Limb (tissue), 2 donors: ENCODE measurements around the gene TUBB1.

Source experiments
- DNase-seq, 2 donors: peaks; one replicate each; pipeline ENCODE4 v3.0.0-alpha.2; 2016; ENCODE audit errors: extremely low spot score in 2 of 2

The TUBB1 gene

DNA sequence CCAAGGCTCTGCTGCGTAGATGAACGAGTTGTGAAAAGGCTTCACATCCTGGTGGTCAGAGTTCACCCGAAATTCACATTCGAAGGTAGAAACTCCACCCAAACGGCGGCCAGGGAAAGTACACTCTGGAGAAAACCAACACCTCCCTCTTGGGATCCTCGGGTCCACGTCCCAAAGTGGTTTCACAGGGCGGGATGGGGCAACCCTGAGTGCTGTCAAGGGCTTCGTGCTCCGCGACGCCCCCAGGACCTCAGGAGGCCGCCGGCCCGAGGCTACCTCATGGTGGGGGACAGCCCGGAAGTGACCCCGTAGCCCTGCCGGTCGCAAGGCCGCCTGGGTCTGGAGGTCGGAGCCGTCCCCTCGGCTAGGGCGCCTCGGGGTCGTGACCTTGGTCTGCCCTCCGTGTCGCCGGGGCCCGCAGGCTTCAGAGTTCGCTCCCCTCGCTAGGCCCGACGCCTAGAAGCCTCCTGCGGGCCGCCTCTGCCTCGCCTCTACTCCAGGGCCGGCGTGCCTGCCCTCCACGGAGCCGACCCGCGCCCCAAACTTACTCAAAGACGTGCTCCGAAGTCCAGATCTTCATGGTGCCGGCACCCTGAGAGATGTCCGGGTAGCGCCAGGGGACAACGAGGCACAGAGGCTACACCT, 23.0 kb downstream of the TUBB1 start, which contains the start of gene PRELID3B:
Gene PRELID3B, minus strand, starts transcription at position 636 of the 645 bp plus-strand sequence. Its CDS starts 56 bp downstream, at position 580.
- DNase-seq: no peak

DNA sequence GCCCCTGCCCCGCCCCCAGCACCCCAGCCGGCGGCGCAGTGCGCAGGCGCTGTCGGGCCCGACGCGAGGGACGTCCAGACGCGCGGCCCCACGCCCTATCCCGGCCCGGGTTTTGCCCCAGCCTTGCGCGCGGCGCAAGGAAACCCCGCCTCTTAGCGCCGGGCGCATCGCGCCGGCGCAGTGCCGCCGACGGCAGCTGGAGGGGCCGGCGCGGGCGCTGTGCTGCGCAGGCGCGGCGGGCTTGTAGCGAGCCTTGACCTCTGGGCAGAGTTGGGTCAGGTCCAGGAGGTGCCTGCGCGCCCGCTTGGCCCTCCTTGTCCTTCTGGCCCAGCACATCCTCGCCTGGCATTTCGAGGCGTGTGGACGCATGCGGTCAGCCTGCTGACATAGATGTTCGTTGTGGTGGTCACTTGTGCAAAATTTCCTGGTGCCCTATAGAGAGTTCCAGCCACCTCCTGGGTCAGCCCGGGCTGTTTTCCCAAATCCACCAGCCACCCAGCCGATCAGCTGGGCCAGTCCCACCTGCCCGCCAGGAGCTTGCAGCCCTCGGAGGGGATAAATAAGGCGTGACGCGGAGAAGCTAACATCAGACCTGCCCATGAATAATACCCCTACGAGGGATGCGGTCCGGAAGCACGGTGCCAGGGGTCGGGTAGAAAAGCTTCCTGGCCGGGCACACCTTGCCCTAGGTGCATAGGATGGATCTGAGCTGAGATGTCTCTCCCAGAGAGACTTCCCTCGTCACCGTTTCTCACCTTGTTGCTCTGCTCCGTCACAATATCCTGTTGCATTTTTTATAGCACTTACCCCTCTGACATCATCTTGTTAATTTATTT, 23.8 kb downstream of the TUBB1 start:
- DNase-seq: peak; percentile 93

DNA sequence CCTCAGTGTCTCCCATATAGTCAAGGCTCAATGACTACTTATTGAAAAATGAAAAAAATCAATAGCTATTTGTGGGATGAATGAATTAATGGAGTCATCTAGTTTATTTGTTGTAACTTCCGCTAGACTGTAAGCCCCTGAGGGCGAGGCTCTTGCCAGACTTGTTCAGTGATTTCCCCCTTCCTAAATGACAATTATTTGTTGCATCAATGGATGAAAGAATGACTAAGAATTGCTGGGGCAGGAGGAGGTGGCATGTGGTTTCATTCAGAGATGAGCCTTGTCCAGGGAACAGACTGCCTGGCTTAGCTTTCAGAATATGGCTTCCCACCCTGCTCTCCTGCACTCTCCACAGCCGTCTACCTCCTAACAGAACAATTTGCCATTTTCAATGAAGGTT, 24.5 kb downstream of the TUBB1 start:
- DNase-seq: no peak

DNA sequence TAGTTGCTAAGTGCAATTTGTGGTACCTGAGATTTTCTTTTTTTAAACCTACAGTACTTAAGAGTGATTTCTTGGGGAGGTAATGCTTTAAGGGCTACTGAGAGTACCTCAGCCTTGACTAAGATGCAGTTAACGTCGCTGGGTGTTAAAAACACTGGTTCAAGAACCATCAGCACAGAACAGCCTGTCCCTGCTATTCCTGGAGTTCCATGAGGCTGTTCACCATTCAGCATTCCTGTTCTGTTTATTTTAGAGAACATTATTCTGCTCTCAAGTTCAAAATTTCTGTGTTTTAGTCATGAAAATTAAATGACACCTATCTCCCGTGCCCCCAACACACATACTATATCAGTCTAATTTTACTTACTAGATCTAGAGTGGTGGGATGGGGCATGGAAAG, 25.1 kb downstream of the TUBB1 start:
- no peak for DNase-seq

DNA sequence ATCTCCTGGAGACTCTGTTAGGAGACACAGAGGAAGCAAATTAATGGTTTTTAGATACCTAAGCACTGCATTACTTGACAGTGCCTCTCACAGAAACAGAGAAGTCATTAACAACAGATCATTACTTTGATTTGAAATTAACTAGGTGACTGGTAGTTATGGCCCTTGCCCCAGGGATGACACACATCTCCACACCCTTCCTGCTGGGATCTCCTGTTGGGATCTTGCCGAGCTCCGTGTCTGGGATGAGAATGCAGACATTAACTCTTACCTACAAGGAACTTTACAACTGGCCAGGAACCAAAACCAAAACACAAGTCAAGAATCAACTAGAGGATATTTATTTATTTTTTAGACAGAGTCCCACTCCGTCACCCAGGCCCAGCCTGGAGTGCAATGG, 25.6 kb downstream of the TUBB1 start:
- no peak for DNase-seq

DNA sequence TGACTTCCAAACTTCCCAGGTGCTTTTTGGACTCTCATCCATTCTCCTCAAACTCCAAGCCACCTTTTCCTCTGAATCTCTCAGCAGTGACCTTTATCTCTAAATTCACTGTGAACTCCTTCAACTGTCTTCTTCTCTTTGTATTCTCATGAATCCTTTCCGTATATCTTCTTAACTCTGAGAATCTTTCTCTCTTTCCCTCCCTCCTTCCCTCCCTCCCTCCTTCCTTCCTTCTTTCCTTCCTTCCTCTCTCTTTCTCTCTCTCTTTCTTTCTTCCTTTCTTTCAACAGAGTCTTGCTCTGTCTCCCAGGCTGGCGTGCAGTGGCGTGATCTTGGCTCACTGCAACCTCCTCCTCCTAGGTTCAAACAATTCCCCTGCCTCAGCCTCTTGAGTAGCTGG, 27.6 kb downstream of the TUBB1 start:
- no peak for DNase-seq

DNA sequence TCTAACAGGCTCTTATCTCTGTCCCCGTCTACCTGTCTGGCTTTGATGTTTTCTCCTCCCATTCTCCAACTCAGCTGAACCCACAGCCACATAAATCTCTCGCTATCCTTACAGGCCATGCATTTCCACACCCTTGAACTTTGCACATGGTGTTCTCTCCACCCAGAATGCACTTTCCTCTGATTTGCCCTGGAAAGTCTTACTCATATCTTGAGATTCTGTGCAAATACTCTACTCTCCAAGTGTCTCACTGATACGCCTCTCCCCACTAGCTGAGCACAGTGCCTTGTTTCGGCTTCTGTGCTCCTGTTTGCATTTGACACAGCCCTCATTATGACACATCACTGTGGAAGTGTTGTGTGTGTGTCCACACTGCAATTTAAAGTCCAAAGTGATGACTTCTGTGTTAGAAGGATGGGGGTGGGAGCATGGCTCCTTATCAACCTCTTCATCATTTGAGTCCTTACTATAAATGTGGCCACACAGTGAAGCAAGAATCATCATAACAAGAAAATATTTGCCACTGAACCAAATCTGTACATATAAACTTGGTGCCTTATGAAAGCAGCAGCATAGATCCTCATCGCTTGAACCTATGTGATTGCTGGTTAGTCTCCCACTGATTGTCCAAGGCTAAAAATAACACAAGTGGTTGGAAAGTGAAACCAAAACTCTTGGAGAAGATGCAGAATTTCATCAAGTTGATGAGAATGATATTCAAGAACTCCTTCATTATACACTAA, 28.9 kb downstream of the TUBB1 start:
- DNase-seq: no peak

DNA sequence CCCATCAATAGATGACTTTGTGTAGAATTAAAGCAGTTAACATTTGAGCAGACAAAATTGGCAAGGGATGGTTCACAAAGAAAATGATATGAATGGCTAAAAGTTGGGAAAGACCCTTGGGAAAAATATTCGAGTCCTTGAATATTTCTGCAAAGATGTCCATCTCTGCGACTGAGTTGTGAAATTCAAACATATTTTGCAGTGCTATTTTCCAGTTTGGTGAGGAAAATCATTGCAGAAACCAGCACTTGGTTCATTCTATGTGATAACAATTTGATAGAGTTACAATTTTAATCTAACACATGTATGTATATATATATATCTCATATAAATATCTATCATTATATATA, 29.4 kb downstream of the TUBB1 start:
- no peak for DNase-seq

DNA sequence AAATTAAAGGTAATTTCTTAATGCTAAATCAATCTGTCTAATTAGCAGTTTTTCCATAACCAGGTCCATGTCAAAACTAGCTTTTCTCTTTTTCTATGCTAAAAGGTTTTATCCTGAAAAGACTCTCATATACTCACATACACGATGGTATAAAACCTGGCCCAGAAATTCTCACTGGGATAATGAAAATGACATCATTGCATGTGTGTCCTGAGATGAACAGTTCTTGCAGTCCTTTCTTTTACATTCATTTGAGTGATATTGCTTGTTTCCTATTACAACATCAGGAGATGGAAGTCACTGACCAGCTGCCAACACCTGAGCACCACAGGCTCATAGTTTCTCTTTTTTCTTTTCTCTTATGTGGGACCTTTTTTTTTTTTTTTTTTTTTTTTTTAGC, 31.2 kb downstream of the TUBB1 start:
- DNase-seq: no peak

DNA sequence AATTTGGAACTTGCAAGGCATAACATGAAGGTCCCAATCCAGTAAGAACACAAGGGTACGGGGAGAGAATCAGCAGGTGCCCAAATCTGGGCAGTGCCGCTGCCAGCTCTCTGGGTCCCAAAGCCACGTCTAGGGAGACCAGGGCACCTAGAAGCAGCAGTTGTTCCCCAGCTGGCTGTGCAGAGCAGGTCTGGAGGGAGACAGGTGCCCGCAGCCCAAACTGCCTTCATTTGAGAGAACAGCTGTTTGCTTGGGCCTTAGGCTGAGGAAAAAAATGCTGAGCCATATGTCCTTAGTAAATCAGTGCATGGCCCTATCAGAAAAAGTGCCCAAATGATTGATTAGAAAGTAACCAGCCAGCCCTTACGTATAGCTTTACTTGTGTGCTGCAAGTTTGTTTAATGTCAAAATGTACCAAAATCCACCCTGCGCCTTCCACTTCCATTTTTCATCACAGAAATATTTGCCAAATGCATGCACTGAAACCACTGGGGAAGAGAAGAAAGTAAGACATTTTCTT, 32.5 kb downstream of the TUBB1 start:
- peak in 1 of 2 donors; percentile 19 for DNase-seq

DNA sequence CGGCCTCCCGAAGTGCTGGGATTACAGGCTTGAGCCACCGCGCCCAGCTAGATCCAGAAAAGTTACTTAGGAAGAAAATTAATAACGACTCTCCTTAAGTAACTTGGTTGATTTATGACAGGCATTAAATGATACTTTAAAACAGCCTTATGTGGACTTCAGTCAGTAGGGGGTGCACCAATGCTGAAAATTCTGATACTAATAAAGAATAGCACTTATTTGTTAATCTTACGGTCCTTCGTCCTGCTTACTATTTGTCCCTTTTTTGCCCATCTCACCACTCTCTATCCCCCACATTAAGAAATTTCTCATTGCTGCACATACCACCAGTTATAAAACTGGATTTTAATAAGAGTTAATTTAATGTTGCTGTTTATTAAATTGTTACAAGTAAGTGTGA, 36.1 kb downstream of the TUBB1 start:
- peak in 1 of 2 donors; percentile 15 for DNase-seq

DNA sequence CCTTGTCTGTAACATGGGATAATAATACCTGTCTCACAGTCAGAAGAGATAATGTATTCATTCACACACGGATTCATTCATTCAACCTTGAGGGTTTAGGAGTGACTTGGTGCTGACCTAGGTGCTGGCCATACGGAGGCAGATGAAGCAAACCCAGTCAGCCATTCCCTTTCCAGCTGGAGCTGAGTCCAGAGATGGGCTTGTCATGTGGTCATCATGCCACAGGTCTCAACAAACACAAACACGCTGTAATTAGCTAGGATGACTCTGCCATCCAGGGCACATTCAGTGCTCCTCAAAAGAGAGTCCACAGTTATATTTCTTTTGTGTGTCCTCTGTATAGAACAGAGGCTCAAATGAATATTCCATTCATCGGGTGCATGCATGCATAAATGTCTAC, 42.9 kb downstream of the TUBB1 start:
- no peak for DNase-seq

DNA sequence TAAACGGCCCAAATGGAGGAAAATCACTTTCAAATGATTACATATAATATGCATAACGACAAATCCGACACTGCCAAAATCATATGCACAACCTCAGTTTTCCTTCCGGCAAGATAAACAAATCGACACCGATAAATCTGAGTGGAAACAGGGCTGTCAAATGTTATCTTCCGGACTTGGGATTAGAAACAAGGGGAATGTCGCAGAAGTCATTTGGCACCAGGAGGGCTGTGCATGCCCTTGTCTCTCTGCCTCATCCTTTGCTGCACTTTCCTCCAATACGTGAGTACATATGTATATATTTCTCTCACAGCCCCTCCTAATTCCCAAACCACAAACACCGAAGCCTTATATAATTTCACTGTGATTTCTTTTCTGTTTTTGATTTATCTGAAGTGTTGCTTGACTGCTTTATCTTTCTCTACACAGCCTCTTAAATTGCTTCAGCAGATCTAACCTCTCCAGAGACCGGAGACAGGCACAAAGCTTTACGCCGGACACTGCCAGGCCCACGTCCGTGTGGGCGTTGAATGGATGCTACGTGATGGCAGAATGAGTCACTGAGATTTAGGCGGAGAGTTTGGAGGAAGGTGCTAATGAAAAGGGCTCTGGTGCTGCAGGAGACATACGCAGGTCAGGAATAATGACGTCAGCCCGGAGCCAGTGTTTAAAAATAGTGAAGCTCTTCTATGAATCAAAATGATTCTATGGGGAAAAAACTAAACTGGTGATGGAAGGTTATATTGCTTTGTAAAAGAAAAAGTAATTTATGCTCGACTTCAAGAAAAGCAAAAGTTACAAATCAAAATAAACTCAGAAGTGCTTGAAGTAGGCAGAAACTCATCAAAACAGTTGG, 44.4 kb downstream of the TUBB1 start:
- DNase-seq: no peak

DNA sequence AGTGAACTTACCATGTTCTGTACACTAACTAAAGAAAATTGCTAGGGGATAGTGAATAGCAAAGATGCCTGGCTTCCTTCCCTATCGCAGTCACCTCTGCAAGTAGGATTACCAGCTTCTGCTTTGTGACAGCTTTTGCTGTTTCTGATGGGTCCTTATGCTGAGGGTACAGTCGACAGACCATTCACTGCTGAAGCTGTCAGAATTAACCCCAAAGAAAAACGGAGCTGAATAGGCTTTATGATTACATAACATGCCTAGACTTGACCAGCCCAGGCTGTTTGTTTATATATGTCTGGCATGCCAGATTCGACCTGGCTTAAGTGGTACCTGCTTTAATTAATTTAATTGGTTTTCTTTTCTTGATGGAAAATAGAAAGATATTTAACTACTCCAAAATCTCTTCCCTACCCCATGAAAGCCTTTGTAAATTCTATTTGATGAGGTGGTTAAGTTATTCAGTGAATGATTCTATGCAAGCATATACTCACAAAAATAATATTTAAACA, 45.0 kb downstream of the TUBB1 start:
- DNase-seq: no peak

DNA sequence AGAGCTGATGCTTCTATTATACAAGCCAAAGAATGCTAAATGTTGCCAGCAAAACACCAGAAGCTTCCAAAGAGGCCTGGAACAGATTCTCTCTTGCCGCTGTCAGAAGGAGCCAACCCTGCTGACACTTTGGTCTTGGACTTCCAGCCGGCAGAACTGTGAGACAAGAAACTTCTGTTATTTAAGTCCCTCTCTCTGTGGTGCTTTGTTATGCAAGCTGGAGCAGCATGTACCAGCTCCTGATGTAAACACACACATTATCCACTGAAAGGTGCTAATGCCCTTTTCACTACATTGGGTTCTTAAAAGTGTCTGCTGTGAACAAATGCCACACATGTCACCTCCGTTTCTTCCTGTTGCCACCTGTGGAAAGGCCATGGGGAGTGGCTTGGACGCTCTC, 49.3 kb downstream of the TUBB1 start:
- DNase-seq: no peak

DNA sequence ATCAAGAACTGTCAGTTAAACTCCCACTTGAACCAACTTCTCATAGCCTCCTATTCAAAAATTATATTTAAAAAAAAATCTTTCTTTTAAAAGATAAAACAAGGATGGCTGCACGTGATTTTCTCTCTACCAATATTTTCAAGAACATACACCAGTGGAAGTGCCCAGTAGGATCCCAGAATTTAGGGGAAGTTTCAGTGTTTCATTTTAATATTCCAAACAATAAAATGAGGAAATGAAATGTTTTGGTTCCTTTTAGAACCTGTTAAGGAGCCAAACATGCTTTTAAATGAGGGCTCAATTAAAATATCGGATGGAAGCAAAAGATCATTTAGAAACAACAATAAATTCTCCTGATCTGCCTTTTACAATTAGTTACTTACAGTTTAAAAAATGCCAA, 49.8 kb downstream of the TUBB1 start:
- DNase-seq: no peak

DNA sequence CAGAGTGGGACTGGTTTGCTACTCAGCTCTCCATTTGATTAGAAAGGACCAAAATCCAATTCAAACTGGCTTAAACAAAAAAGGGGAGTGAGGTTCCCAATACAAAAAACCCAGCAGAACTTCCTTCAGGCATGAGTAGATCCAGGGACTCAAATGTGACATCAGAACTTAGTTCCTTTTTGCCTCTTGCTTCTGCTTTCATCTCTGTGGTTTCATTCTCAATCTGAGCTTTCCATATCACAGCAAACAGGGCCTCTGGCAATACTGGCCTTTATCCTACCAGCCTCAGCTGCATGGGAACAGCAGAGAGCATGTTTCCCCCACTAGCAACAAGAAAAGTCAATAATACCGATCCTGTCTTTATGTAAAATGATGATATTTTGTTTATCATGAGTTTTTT, 52.0 kb downstream of the TUBB1 start:
- DNase-seq: no peak

DNA sequence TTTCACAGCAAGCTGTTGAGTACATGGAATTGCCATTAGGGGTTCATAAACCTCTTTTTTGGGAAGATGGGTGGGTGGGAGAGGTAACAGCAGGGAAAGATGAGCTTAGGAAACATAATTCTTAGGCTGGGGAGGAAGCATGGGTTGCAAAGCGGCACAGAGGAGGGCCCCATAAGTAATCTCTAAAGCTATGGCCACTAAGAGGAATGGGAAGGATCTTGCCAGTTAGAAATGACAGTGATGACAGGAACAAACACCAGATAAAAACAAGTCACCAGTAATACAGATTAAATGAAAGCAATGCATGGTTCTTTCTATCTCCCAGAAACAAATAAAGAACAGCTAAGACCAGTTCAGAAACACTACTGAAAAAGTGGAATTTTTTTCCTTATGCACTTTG, 54.4 kb downstream of the TUBB1 start:
- DNase-seq: no peak

DNA sequence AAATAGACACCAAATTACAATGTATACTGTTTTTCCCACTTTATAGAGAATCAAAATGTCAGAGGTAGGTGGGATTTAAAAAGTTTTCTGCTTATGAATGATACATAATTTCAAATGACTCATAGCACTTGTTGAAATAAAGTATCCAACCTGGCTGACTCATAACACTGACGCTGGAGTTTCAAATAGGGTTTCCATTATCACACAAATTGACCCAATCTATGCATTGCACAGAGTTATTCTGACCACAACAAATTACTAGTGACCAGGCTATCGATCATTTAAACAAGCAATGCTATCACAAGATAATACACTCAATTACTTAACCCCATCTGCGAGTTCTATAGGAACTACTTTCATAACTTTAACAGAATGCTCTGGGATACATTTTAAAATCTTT, 55.2 kb downstream of the TUBB1 start:
- DNase-seq: no peak

DNA sequence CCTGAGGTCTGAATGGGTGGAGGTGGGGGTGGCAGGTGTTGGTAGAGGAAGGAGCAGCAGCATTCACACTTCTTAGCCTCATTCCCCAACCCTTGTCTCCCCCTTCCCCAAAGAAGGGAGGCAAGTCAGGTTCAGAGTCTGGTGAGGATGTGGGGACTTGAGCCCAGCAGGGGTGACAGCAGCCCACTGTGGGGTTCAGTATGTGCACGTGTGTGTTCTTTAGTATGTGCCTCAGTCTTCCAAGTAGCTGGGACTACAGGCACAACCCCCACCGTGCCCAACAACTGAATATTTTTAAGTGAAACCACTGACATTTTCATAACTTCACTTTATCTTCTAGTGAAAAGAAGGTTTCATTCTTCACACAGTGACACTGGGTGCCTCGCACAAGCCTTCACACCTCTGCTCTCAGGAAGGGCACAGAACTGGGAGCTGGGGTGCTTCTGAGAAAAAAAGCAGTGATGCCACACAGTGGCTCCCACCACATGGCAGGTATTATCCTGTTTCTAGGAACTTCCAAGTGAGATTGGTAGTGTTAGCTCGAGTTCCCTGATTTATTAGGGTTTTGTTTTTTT, 56.8 kb downstream of the TUBB1 start:
- no peak for DNase-seq
